GM18517 (cell line): ENCODE measurements around the gene CCDC12.
A peak's percentile ranks its signal among the peaks of the same experiment; 100 is the strongest.

Experiments used
- ATAC-seq: cut with Tn5 transposase; IDR thresholded peaks from one replicate; pipeline ENCODE4 v1.9.1; 2021; ENCODE audit warnings: mild to moderate bottlenecking, moderate library complexity; ENCODE audit not compliant: unreplicated experiment

Gene CCDC12

DNA sequence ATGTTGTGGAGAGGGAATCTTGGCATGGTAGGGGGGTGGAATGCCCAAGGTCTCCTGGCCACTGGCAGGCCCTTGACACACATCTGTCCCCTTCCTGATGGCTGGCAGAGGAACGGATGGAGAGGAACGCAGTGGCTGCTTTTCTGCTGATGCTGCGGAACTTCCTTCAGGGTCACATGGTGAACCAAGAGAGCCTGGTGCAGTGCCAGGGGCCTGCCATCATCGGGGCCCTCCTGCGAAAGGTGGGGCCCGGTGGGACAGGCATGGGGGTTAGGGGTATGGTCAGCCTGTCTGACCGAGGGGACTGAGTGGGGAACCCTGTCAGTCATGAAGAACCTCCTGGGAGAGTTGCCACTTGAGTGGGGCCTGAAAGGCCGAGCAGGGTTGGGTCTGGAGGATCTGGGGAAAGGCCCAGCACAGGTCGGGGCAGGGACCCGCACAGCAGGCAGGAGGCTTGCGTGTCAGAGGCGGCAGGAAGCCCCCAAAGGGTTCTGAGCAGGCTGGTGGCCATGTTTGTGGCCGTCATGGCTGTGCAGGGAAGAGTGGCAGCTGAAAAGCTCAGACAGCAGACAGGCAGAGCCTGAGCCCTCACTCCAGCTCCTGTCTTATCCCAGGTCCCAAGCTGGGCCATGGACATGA, 21.0 kb upstream of the CCDC12 start:
- ATAC-seq = no peak

DNA sequence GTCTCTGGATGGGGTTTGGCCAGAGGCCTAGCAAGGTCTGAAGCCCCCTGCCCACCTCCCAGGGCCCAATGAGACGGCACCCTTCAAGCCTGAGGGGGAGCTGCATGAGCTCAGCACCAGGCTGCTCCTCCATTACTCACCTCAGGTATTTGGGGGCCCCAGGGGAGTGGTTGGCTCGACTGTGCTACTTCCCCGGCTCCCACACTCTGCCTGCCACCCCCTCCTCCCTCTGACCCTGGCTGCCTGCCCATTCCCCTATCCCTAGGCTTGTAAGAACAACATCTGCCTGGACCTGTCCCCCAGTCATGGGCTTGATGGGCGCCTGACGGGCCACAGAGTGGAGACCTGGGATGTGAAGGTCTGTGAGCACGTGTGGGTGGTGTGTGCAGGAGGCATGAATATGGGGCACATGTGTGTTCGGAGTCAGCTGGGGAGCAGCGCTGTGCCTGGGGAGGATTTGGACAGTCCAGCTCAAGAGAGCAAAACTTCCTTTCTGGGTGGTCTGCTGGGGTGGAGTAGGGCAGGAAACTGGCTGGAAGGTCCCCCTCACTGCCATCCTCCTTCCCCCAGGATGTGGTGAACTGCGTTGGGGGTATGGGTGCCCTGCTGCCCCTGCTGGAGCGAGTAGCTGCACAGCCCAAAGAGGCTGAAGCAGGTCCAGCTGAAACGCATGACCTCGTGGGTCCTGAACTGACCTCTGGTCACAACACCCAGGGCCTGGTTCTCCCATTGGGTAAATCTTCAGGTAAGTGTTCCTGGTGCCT, 20.3 kb upstream of the CCDC12 start:
- no peak for ATAC-seq

GRCh38 chr3:46995901-46996562, 19.5 kb upstream of the CCDC12 start:
- ATAC-seq = no peak

- no peak for ATAC-seq
These were observed 18.5 kb upstream of the CCDC12 start for GRCh38 chr3:46994801-46995731.

- no peak for ATAC-seq
These were observed 17.4 kb upstream of the CCDC12 start for GRCh38 chr3:46993986-46994385.

DNA sequence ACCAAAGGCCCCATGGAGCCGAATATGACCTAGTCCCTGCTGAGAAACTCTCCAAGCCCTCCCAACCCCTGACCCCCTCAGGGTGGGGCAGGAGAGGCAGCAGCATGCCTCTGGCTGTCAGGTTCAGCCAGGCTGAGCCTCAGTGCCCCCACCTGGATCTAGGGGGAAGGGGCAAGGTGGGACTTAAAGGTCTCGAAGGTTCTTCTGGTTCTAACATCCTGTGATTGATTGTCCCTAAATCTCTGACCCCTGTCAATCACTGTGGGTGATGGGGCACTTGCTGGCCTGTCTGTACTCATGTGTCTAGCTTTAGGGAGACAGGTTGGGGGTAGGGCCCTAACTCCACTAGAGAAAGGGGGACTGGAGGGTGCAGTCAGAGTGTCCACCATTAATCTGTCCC, 16.7 kb upstream of the CCDC12 start:
- no peak for ATAC-seq

- no peak for ATAC-seq
These were observed 15.7 kb upstream of the CCDC12 start for GRCh38 chr3:46992231-46992630.

- ATAC-seq = no peak
These were observed 15.0 kb upstream of the CCDC12 start for GRCh38 chr3:46991406-46992165.

DNA sequence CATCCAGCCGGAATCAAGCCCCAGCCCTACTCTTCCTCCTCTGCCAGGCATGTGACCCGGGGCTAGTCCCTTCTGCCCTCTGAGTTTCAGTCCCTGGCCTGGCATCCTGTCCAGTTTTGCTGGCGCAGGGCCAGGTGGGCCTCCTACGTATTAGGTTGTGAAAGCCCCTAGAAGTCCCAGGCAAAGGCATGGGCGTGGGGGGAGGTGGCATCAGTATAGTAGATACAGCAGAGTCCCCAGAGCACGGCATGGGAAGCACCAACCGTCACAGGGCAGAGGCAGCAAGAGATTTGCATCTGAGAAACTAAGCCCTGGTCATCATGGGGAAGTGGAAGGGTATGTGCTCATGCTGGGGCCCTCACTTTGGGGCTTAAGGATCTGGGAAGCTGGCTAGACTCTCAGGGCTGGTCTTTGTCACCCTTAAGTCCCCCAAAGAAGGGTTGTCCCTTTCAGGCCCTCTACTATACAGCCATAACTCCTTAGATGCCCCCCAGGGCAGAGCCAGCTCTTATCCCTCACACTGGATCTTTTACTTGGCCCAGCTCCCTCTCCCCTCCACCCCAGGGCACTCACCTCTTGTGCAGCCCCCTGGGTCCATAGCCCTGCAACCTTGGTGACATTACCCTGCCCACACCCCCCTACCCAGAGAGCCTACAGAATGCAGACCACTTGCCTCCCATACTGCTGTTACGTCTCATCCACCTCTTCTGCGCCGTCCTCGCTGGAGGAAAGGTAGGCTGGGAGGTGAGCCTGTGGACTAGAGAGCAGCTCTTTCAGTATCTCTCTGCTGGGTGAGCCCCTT, 14.2 kb upstream of the CCDC12 start:
- peak; percentile 51 for ATAC-seq

DNA sequence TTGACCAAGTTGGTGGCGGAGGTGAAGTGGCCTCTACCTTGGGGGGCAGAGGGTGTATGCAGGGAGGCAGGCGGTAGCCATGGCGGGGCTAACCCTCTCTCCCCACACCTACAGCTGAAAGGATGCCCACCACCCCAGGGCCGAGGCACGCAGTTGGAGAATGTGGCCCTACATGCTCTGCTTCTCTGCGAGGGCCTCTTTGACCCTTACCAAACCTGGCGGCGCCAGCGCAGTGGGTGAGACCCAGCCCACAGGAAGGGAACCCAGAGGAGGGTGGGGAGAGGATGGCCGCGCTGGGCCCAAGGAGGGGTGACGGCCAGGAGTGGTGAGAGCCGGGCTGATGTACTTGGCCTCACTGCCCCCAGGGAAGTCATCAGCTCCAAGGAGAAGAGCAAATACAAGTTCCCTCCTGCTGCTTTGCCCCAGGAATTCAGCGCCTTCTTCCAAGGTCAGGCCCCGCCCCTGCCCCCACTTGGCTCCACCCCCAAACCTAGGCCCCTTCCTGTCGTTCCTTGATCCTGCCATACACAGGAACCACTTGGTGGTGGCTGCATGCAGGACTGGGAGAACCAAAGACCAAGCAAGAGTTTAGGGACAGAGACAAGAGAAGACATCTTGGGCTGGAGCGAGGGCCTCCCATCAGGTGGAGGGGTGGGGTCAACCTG, 12.7 kb upstream of the CCDC12 start:
- no peak for ATAC-seq

- ATAC-seq = no peak
These were observed 12.1 kb upstream of the CCDC12 start for GRCh38 chr3:46988616-46989015.

GRCh38 chr3:46987743-46988401, 11.3 kb upstream of the CCDC12 start:
- peak; percentile 57 for ATAC-seq

GRCh38 chr3:46987319-46987742, 10.8 kb upstream of the CCDC12 start:
- ATAC-seq = no peak

DNA sequence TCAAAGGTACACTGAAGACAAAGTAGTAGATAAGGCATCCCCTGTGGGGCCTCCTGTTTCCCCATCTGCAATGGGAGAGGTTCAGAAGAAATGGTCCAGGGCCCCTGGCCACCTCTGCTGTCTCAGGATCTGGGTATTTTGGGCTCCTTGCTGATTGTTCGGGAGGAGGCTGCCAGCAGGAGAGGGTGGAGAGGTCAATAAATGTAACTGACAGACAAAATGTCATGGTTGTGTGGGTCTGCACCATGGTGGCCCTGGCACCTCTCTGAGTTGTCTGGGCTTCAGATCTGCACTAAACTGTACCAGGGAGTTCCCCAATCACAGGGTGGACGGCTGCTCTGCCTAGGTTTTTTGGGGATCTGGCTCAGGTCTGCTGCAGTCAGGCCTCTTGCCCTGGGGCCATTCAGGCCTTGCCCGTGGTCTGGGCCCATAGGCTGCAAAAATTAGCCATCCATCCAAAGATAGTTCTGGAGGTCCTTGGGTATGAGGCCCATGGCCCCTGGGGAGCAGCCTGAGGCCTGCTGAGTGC, 10.3 kb upstream of the CCDC12 start:
- no peak for ATAC-seq

GRCh38 chr3:46986055-46986730, 9.6 kb upstream of the CCDC12 start:
- ATAC-seq = no peak

- ATAC-seq = no peak
These were observed 9.0 kb upstream of the CCDC12 start for GRCh38 chr3:46985588-46985987.

DNA sequence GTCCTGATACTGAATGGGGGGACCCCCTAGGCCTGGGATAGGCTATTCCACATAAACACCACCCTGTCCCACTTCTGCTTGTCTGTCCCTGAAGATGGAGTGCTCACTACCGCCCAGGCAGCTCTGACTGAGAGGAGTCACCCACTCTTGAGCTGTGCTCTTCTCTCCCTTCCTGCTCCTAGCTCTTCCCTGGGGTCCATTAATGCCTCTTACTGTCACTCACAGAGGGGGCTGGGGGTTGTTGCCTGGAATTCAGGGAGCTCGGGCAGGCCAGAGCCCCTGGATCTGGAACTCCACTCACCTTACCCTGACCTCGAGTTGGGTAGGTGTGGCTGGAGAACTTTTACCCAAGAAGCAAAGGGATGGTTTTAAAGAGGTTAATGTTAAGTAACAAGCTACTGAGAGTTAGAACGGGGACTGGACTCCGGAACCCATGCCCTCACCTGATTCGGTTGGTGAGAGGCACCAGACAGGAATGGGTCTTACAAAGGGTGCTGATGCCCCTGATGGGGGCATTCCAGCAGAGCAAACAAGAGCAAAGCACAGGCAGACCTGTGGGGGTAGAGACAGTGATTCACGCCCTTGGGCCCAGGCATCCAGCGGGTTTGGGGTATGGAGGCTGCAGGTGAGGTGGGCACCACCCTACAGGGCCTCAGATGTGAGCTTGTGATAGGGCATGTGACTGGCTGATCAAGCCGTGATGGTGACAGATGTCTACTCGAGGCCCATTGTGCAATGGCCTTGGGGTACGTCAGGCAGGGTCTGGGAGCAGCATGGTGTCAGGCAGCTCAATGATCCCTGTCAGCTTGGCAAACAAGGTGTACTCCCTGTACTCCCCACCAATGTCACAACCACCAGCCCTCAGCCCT, 8.3 kb upstream of the CCDC12 start:
- ATAC-seq = no peak
